Renal cortex interstitium (tissue), 15 donors: ENCODE data around the gene LHFPL4. TPM values are rescaled to one million over a fixed set of nuclear protein-coding genes. Genes with fewer than 3 reads are reported as not detected.
"Not testable (repeated sequence)": the region's sequence is repeated elsewhere in the genome, so short reads cannot be mapped to it uniquely, and the experiment has no call there.

ENCODE experiments used
- DNase-seq, 11 donors: peaks; one replicate each; pipeline ENCODE4 v3.0.0-alpha.2; 2013; ENCODE audit warnings: low read depth in 9 of 11, low spot score in 4 of 11; ENCODE audit errors: extremely low read depth in 1 of 11
- long read RNA-seq, 16 experiments: transcript quantifications; one replicate each; lab custom pipeline, GENCODE V29; 2026
- polyA plus RNA-seq, 3 donors: library from polyadenylated mRNA; unstranded; fragments of 120-200 nt; gene quantifications; one replicate each; pipeline ENCODE4 v1.2.1, GENCODE V29; 2013; ENCODE audit not compliant: insufficient read length in 3 of 3

LHFPL4 gene
- polyA plus RNA-seq: under 1 TPM in 2 of 3 donors, not detected in 1; 0.03 to 0.07 TPM
- long read RNA-seq, donor 1: 0 reads
- long read RNA-seq, donor 2: 0 reads
- long read RNA-seq, donor 3: 0 reads
- long read RNA-seq, donor 4: 0 reads
- long read RNA-seq, donor 5: 0 reads
- long read RNA-seq, donor 6: 0 reads
- long read RNA-seq, donor 7: 0 reads
- long read RNA-seq, donor 8: 0 reads
- long read RNA-seq, donor 9: 0 reads
- long read RNA-seq, donor 10: 0 reads
- long read RNA-seq, donor 11: 0 reads
- long read RNA-seq, donor 12: 0 reads
- long read RNA-seq, donor 13: 0 reads
- long read RNA-seq, donor 14: 0 reads
- long read RNA-seq, donor 15: 0 reads
- long read RNA-seq, donor 16: 0 reads

GRCh38 chr3:9553021-9553947, at the start of gene LHFPL4:
Gene LHFPL4, minus strand, starts transcription at chr3:9553822. Its CDS starts 1,143 bp downstream, at chr3:9552679.
- DNase-seq: no peak

DNA sequence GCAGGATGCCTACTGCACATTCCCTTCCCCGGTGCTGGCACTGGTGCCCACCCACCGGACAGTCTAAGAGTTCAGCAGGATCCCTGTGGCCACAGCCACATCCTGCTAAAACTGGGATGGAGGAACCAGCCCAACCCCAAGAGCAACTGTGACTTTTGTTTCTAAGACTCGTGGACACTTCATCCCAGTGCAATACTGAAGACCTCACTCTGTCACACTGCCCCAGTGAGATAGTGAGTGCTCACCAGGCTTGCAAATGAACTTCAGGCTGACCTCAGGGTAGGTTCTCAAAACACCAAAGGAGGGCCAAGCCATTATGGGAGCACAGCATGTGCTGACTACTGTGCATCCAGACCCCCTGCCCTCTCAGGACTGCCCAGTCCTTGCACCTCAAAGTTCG, 49.0 kb upstream of the LHFPL4 start:
- no peak for DNase-seq

- not testable (repeated sequence) for DNase-seq
These were observed 47.5 kb upstream of the LHFPL4 start for GRCh38 chr3:9601006-9601581.

DNA sequence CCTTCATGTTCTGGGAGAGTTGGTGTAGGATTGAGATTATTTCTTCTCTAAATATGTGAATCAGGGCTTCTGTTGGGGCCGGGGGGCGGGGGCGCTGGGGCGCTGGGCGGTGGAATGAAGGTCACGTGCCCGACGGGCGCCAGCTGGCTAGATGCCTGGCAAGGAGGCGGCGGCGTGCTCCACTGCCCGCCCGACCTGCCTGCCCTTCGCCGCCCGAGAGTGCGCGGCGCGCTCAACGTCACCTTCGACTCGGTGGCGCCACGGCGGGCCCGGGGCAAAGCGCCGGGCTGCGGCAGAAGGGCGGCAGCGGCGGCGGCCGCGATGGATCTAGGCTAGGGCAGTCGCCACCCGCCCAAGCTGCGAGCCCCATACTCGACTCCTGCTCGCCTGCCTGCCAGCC, 47.0 kb upstream of the LHFPL4 start:
- peak in 8 of 11 donors; percentile 6 to 48 (median 26) for DNase-seq

DNA sequence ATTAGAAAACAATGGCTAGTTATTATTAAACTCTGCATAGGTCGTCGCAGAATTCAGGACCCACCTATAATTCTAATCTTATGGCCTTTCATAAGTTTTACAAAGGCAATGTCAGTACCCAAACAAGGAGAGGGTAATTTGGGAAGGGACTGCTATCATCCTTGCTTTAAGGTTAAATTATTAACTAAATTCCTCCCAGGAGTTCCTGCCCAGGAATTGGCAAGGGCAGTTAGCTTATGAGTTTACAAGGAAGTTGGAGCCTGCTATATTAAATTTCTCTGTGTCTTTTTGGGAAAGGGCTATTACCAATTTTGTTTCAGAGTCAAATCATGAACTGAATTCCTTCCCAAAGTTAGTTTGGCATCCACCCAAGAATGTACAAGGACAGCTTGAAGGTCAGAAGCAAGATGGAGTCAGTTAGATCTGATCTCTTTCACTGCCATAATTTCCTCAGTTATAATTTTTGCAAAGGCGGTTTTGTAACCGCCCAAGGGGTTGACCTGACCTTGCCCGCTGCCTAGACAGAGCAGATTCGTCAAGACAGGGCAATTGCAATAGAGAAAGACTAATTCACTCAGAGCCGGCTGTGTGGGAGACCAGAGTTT, 45.3 kb upstream of the LHFPL4 start:
- DNase-seq: no peak

DNA sequence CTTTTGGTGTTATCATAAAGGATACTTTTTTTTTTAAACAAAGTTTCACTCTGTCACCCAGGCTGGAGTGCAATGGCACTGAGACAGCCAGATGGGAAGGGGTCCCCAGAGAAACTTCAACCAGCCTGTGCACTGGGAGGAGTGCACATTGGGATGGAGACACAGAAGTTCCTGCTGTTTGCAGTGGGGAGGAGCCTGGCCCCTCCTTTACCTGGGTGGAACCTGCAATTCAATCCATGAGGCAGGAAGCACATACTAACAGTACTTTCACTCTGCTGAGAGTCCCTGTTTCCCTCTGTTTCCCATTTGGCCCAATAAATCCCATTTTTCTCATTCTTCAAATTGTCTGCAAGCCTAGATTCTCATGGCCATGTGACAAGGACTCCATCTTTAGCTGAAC, 42.3 kb upstream of the LHFPL4 start:
- no peak for DNase-seq

DNA sequence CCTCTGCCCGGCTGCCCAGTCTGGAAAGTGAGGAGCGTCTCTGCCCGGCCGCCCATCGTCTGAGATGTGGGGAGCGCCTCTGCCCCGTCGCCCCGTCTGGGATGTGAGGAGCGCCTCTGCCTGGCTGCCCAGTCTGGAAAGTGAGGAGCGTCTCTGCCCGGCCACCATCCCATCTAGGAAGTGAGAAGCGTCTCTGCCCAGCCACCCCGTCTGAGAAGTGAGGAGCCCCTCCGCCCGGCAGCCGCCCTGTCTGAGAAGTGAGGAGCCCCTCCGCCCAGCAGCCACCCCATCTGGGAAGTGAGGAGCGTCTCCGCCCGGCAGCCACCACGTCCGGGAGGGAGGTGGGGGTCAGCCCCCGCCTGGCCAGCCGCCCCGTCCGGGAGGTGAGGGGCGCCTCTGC, 38.2 kb upstream of the LHFPL4 start:
- DNase-seq: not testable (repeated sequence)

DNA sequence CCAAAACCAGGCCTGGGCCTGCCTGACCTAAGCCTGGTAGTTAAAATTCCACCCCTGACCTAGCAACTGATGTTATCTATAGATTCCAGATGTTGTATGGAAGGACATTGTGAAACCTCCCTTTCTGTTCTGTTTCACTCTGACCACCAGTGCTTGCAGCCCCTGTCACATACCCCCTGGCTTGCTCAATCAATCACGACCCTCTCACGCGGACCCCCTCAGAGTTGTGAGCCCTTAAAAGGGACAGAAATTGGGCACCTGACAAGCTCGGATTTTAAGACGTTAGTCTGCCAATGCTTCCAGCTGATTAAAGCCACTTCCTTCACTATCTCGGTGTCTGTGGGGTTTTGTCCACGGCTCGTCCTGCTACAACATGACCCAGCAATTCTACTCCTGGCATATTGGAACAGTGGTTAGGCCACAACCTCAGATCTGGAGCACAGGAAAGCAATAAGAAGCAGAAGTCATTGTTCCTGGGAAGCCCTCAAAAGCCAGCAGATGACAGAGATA, 36.7 kb upstream of the LHFPL4 start:
- DNase-seq: no peak

- no peak for DNase-seq
These were observed 30.2 kb upstream of the LHFPL4 start for GRCh38 chr3:9583792-9584191.

- no peak for DNase-seq
These were observed 29.7 kb upstream of the LHFPL4 start for GRCh38 chr3:9583371-9583770.

DNA sequence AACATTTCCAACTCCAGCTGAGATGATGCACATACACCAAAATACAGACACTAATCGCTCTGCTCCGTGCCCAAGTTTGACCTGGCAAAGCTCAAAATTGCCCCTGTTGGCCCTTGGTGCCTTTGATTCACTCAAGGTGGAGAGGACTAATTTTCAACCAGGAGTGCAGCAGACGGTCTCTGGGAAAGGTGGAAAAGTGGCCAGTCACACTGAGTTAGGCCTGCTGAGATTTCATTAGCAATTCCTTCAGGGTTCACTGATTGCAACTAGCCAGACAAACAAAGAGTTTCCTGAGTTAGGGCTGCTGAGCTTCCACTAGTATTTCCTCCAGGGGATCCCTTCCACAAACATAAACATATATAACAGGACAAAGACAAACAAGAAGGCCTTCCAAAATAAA, 28.7 kb upstream of the LHFPL4 start:
- no peak for DNase-seq

DNA sequence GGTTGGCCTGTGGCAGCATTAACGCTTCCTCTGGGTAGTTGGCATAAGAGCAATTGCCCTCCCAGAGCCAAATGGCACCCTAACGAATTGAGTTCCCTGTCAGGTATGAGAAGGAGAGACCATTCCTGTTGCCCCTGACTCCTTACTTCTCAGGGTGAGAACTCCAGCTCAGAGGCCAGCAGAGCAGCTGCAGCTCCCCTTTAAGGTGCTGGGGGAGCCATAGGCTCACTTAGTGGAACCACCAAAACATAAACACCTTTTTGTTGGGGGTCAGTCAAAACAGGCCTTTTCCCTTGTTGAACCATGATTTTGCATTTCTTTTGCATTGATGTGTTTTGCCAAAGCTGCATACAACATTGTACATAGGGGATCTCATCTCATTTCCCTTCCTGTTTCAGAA, 28.1 kb upstream of the LHFPL4 start:
- no peak for DNase-seq

GRCh38 chr3:9569054-9569453, 15.4 kb upstream of the LHFPL4 start:
- no peak for DNase-seq

GRCh38 chr3:9565316-9565715, 11.7 kb upstream of the LHFPL4 start:
- no peak for DNase-seq

- DNase-seq: no peak
These were observed 10.2 kb upstream of the LHFPL4 start for GRCh38 chr3:9563851-9564250.

DNA sequence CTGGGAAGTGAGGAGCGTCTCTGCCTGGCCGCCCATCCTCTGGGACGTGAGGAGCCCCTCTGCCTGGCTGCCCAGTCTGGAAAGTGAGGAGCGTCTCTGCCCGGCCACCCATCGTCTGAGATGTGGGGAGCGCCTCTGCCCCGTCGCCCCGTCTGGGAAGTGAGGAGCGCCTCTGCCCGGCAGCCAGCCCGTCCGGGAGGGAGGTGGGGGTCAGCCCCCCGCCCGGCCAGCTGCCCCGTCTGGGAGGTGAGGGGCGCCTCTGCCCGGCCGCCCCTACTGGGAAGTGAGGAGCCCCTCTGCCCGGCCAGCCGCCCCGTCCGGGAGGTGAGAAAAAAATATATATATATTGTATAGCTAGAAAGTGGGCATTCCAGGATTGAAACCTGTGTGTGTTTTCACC, 6.4 kb upstream of the LHFPL4 start:
- not testable (repeated sequence) for DNase-seq

DNA sequence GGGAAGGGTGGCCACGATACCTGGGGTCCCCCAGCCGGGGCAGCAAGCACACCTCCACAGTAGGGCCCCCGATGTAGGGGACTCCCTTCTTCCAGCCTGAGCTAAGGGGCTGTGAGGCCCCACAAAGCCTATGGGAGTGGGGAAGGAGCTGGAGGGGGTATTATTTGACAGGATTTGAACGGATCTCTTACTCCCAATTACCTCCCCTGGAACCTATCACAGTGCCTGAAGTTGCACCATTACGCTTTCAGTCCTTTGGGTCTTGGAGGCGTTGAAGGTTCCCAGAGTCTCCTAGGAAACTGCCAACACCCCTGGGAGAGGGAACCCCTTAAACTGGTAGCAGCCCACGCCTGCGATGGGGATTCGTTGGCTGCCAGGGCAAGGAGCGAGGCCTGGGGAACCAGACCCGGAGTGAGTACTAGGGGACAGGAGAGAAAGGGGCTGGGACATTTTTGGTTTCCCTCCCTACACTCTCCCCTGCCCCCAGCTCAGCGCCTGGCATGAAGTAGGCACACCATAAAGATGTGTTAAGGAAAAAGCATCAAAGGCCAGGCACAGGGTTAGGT, 409 bp upstream of the LHFPL4 start:
- no peak for DNase-seq

DNA sequence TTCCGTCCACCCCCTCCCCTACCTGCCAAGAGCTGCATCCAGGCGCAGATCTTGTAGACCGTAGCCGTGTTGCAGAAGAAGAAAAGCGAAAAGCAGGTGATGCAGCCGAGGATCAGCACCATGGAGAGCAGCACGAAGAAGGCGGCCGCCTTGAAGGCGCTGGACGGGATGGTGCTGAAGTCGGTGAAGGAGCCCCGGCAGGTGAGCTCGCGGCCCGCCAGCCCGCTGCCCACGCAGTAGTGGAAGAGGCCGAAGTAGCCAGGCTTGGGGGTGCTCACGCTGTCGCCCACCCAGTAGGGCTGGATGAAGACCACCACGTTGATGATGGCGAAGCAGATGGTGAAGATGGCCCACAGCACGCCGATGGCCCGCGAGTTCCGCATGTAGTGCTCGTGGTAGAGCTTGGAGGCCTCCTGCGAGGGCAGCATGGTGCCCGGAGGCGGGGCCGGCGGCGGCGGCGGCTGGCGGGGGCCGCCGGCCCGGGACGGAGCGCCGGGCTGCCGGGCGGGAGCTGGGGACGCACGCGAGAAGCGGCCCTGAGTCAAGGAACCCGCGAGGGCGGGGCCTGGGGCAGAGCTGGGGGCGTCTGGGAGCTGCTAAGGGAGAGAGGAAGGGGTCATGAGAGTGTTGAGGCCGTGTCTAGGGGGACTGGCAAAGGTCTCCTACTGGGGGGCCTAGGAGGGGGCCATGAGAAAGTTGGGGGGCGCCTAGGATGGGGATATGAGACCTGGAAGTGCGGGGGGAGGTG, 1.2 kb downstream of the LHFPL4 start:
- peak; percentile 21 to 76 (median 64) for DNase-seq
